ENCODE data around the gene ERVFRD-1. TPM values are rescaled to one million over a fixed set of nuclear protein-coding genes. Genes with fewer than 3 reads are reported as not detected.
"Not testable (repeated sequence)": the region's sequence is repeated elsewhere in the genome, so short reads cannot be mapped to it uniquely, and the experiment has no call there.

The ERVFRD-1 gene
- polyA plus RNA-seq, 3 donors, result 0.11 to 0.30 (median 0.12) TPM

DNA sequence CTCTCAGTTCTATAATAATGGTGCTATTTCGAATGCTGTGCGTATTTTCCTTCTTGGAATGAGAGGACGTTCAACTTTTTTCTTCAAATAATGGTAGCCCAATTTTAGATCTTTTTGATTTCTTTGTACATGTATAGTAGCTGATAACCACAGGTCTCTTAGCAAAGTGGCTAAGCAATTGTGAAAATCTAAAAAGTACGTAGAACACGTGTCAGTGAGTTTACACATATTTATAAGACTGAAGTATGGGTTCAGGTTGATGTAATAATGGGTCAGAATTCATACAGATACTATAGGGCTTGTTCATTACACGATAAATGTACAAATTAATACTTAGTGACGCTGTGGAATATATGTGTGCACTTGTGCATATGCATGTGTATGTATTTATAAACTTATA, 16.6 kb downstream of the ERVFRD-1 start:
- no peak for DNase-seq (ENCODE audit: extremely low read depth in 1 of 11, low read depth in 9 of 11, low spot score in 4 of 11)

DNA sequence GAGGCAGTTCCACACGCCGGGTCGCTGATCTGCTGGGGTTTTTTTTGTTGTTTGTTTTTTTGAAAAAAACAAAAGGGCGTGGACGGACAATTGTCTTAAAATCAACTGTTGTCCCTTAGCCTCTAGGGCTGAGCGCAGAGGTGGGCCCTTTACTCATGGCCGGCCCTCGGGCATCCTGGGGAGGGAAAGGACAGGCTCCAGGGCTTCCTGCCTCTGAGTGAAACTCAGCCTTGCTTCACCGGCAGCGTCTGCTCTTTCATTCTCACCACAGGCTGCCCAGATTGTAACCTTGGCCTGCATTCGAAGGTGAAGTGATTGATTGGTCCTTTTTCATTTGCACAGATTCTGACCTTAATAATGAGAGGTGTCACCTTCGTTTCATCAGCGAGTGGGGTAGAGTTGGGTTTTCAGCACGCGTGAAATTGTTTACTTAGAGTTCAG, 17.1 kb downstream of the ERVFRD-1 start:
- DNase-seq (ENCODE audit: extremely low read depth in 1 of 11, low read depth in 9 of 11, low spot score in 4 of 11), result peak in 7 of 11 donors; percentile 17 to 35 (median 30)

DNA sequence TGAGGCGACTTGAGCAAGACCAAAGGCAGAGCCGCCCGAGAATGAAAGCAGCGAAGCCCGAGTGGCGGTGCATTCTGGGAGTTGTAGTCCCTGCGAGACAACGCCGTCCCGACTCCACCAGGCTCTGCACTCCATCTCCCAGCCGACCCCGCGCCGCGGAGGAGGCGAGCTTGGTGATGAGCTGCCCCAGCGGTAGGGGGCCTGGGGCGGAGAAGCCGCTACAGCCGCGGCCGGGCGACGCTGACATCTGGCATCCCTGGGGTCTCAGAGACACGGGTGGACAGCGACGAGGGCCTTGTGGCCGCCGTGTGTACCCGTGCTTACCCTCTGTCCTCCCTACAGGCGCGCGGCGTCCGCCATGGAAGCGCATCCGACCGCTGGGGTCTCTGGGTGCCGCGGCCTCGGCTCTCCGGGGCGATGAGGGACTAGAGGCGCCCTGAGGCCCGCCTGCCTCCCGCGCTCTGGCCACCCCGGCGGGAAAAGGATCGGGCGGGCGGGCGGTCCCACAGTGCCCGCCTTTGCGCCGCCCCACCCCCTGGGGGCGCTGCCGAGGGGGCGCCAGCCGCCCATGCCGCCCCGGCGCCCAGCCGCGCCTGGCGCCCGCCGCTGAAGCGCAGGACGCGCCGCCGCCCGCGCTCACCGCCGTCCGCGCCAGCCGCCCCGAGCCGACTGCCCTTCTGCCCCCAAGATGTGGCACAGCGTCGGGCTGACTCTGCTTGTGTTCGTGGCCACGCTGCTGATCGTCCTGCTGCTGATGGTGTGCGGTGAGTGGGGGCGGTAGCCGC, 17.7 kb downstream of the ERVFRD-1 start, which contains the start of gene SMIM13:
Gene SMIM13 (plus strand): TSS at position 209 of the 785 bp plus-strand sequence. CDS start 480 bp downstream, at position 689.
- DNase-seq (ENCODE audit: extremely low read depth in 1 of 11, low read depth in 9 of 11, low spot score in 4 of 11), result peak; percentile 93 to 98 (median 97)

DNA sequence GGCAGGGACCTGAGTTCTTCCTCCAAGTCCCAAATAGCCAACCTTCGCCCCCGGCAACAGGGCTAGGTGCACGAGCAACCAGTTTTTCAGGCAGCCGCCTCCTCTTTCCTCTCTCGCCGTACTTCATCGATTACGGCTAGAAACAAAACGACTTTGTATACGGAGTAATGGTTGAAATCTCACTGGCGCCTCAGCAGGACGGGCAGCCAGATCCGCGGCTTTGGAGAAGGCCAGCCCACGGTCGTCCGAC, 18.2 kb downstream of the ERVFRD-1 start:
- DNase-seq (ENCODE audit: extremely low read depth in 1 of 11, low read depth in 9 of 11, low spot score in 4 of 11), result no peak

DNA sequence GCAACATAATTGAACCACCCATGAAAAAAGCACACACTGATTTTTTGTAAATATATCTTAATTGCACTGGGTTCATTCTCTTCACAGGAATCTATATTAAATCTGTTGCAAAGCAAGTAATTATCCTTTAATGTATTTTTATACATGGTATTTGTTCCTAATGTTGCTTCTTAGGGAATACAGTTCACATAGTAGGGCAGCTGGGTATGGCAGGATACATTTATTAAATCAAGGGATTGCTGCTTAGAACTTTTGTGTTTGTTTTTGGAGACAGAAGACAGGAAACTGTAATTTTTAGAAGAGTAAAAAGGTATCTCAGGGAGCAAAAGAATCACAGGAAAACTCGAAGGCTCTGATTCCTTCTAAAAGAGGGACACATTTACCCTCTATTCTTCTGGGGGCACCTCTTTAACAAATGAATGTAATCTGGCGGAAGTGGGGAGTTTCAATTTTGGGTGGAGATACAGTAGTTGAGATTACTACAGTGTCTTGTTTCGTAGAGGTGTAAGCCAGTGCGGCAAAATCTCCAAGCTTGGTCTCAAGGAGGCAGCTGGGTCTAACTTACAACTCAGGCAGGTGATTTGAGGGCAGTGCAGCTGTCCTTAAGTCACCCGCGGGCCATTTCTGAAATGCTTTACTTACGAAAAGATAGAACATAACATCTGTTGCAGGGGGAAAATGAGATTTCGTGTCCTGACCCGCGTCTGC, 18.7 kb downstream of the ERVFRD-1 start:
- peak in 2 of 11 donors; percentile 17 to 35 for DNase-seq (ENCODE audit: extremely low read depth in 1 of 11, low read depth in 9 of 11, low spot score in 4 of 11)

DNA sequence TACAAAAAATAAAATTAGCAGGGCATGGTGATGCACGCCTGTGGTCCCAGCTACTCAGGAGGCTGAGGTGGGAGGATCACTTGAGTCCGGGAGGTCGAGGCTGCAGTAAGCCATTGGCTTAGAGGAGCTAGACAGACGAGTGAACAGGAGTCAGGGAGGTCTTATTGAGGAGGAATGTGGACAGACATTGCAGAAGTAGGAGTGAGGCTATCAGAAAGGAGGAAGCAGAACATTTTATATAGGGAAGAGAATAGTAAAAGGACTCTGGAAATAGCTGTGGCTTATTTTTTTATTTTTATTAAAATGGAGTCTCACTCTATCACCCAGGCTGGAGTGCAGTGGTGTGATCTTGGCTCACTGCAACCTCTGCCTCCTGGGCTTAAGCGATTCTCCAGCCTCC, 20.4 kb downstream of the ERVFRD-1 start:
- DNase-seq (ENCODE audit: extremely low read depth in 1 of 11, low read depth in 9 of 11, low spot score in 4 of 11), result not testable (repeated sequence)

DNA sequence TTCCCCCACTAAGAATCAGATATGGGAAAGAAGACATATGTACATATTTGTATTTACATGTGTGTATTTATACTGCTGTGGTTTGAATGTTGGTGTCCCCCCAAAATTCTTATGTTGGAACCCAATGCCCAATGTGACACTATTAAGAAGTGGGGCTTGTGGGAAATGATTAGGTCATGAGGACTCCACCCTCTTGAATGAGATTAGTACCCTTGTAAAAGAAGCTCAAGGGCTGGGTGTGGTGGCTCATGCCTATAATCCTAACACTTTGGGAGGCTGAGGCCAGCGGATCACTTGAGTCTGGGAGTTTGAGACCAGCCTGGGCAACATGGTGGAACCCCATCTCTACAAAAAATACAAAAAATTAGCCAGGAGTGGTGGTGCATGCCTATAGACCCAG, 21.8 kb downstream of the ERVFRD-1 start:
- DNase-seq (ENCODE audit: extremely low read depth in 1 of 11, low read depth in 9 of 11, low spot score in 4 of 11), result no peak

DNA sequence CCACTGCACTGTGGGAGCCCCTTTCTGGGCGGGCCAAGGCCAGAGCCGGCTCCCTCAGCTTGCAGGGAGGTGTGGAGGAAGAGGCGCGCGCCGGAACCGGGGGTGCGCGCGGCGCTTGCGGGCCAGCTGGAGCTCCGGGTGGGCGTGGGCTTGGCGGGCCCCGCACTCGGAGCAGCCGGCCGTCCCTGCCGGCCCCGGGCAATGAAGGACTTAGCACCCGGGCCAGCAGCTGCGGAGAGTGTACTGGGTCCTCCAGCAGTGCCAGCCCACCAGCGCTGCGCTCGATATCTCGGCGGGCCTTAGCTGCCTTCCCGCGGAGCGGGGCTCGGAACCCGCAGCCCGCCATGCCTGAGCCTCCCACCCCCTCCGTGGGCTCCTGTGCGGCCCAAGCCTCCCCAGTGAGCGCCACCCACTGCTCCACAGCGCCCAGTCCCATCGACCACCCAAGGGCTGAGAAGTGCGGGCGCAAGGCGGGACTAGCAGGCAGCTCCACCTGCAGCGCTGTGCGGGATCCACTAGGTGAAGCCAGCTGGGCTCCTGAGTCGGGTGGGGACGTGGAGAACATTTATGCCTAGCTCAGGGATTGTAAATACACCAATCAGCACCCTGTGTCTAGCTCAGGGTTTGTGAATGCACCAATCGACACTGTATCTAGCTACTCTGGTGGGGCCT, 24.2 kb downstream of the ERVFRD-1 start:
- DNase-seq (ENCODE audit: extremely low read depth in 1 of 11, low read depth in 9 of 11, low spot score in 4 of 11), result not testable (repeated sequence)

DNA sequence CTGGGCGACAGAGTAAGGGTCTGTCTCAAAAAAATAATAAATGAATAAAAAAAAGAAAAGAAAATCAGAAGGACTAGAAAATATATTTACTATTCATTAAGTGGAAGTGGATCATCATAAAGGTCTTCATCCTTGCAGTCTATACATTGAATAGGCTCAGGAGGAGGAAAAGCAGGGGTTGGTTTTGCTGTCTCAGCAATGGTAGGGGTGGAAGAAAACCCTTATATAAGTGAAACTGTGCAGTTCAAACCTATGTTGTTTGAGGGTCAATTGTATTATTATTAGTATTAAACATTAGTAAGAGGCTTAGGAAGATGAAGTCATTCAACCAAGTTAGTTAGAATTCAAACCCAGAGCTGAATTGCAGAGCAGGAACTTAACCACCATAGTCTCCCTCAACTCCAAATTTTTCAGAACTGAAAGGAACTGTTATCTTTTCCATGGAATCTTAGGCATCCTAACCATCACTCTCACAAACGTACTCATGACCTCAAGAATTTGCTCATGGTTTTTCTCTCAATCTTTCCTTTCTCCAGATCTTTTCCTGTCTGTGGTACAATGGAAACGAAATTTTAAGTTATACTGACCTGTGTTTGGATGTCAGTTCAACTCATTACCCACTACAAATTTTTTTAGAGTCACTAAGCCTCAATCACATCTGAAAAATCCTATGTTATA, 25.6 kb downstream of the ERVFRD-1 start:
- DNase-seq (ENCODE audit: extremely low read depth in 1 of 11, low read depth in 9 of 11, low spot score in 4 of 11), result no peak

DNA sequence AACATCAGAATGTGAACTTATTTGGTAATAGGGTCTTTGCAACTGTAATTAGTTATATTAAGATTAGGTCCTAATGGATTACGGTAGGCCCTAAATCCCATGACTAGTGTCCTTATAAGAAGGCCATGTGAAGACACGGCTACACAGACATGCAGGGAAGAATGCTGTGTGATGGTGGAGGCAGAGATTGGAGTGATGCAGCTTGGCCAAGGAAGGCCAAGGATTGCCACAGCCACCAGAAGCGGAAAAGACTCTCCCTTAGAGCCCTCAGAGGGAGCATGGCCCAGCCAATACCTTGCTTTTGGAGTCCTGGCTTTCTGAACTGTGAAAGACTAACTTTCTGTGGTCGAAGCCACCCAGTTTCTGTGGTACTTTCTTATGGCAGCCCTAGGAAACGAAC, 27.6 kb downstream of the ERVFRD-1 start:
- no peak for DNase-seq (ENCODE audit: extremely low read depth in 1 of 11, low read depth in 9 of 11, low spot score in 4 of 11)

DNA sequence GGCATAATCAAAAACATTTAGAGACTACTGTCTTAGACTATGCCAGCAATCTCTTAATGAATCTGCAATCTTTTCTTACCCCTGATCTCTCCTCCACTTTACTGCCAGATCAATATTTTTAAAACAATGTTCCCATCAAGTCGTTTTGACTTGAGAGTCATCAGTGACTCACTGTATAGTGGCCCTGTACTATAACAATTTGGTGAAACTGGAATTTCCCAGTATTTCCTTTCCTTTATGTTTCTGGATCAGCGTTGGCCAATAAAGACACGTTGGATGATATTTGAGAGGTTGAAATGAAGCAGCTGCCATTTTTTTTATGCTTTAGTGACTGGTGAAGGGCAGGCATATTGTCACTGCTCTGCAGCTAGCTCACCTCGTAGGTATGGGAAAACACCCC, 28.0 kb downstream of the ERVFRD-1 start:
- no peak for DNase-seq (ENCODE audit: extremely low read depth in 1 of 11, low read depth in 9 of 11, low spot score in 4 of 11)

DNA sequence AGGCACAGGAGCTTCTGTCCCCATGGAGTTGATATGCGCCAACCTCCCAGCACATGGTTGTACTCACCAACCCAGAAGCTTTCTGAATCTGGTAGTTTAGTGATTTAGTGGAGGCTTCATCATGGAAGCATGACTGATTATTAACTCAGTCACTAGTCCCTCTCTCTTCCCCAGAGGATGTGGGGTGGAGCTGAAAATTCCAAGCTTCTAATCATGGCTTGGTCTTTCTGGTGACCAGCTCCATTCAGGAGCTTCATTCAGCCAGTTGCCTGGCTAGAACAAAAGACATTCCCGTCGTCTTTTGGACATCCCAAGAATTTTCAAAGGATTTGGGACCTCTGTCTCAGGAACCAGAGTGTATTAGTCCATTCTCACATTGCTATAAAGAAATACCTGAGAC, 31.2 kb downstream of the ERVFRD-1 start:
- DNase-seq (ENCODE audit: extremely low read depth in 1 of 11, low read depth in 9 of 11, low spot score in 4 of 11), result no peak

DNA sequence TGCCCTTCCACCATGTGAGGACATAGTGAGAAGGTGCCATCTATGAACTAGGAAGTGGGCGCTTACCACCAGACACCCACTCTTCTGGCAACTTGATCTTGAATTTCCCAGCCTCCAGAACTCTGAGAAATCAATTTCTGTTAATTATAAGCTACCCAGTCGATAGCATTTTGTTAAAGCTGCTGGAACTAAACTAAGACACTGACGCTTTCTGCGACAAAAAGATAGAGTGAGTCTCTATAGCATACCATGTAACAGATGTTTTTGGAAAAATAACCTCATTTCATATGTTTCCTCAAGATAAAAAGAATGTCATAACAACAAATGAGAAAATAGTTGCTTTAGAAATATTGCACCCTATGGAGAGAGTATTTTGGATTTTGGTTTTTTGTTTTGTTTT, 33.3 kb downstream of the ERVFRD-1 start:
- DNase-seq (ENCODE audit: extremely low read depth in 1 of 11, low read depth in 9 of 11, low spot score in 4 of 11), result no peak

DNA sequence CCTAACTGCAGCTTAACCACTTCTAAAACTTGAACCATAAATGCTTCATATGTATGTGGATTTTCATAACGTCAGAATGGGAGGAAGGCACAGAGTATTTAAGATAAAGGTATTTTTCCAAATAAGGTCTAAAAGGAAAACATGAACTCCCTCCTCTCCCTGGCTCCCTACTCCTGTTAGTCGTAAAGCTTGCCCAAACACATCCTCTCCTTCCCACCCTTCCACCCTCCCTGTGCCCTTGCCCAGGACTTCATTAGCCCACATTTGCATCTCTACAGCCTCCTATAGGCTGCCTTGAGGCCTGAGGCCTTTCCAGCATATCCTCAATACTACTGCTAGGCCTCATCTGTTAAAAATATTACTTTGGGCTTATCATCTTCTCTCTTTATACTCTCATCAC, 35.0 kb downstream of the ERVFRD-1 start:
- DNase-seq (ENCODE audit: extremely low read depth in 1 of 11, low read depth in 9 of 11, low spot score in 4 of 11), result no peak

DNA sequence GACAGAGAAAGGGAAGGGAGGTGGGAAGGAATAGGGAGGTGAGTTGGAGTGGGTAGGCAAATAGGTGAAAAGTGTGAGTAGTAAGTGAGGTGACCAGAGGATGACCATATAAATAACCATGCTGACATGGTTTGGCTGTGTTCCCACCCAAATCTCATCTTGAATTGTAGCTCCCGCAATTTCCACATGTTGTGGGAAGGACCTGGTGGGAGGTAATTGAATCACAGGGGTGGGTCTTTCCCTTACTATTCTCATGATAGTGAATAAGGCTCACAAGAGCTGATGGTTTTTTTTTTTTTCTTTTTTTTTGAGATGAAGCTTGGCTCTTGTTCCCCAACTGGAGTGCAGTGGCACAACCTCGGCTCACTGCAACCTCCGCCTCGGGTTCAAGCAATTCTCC, 39.4 kb downstream of the ERVFRD-1 start:
- no peak for DNase-seq (ENCODE audit: extremely low read depth in 1 of 11, low read depth in 9 of 11, low spot score in 4 of 11)

DNA sequence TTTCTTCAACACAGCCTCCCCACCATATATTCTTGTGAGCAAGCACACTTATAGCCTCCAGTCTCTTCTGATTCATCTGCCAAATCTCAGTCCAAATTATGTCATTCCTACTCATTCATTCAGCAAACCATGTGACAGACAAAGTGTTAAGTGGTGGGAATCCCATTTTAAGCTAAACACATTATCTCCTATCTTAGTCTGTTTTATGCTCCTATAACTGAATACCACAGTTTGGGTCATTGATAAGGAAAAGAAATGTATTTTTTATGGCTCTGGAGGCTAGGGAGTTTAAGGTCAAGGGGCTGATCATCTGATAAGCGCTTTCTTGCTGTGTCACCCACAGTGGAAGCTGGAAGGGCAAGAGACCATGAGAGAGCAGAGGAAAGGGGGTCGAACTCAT, 41.8 kb downstream of the ERVFRD-1 start:
- DNase-seq (ENCODE audit: extremely low read depth in 1 of 11, low read depth in 9 of 11, low spot score in 4 of 11), result no peak

DNA sequence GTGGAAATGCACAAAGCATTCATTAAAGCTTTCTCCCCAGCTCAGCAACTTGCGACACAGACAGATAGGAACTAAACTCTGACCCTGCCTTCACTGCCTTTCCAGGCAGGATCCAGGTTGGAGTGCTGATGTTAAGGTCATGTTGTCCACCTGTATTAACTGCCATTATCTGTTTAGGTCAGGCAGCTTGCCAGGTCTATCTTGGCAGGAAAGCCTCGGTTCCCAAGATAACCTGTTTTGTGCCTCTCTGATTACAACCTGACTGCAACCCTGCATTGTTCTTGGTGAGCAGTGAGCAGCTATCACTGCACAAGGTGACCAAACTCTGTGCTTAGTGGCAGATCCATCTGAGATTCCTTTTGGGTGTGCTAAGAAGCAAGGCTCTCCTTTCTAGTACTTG, 44.2 kb downstream of the ERVFRD-1 start:
- no peak for DNase-seq (ENCODE audit: extremely low read depth in 1 of 11, low read depth in 9 of 11, low spot score in 4 of 11)

DNA sequence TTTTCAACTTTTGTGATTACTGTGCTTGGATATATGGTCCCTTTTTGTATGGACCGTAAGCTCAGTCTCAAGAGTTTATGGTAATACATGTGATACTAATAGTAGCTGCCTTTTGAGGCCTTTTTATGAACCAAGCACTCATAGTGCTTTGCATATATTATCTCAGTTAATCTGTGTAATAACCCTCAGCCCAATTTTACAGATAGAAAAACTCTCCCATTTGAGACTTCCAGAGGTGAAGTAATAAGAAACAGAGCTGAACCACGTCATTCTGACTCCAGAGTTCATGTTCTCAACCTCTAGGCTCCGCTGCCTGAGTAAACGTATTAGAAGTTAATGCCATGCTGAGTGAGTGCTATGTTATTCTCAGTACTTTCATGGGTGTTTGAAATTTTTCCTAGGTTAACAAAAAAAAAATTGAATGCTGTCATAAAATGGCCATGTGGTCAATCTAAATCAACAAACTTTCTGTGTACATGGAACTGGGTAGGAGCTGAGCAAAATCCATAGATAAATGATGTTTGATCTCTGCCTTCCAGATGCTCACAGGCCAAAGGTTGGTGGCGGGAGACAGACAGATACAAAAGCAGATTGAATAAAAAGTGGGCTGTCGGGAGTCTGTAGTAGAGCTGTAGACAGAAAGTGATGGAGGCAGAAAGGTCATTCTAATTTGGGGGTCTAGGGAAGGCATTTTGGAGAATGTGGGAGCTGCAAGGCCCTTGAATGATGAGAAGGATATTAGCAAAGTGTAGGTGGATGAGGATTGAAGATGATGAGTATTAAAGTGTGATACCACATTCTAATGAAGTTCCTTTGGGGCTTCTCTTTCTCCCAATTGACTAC, 44.8 kb downstream of the ERVFRD-1 start:
- DNase-seq (ENCODE audit: extremely low read depth in 1 of 11, low read depth in 9 of 11, low spot score in 4 of 11), result no peak
